OCI-LY1 (cell line): ENCODE data around the gene B3GALT5.

Experiments
- H2AFZ ChIP-seq: fragments of 200-600 bp; sonication (generic), shearing (Covaris generic); 2 replicates; pipeline ENCODE4 v1.6.0; 2014; ENCODE audit warnings: antibody characterized with exemption, mild to moderate bottlenecking, low read length
- H3F3A ChIP-seq: fragments of 200-600 bp; sonication (generic), shearing (Covaris generic); 2 replicates; pipeline ENCODE4 v1.6.0; 2014; ENCODE audit warnings: mild to moderate bottlenecking, antibody characterized with exemption, low read length, moderate library complexity; ENCODE audit not compliant: insufficient read depth
- H3K27ac ChIP-seq: fragments of 200-600 bp; sonication (generic); 2 replicates; pipeline ENCODE4 v1.5.1; 2014; ENCODE audit warnings: low read length, mixed run types, mild to moderate bottlenecking, low read depth; ENCODE audit not compliant: poor library complexity, severe bottlenecking
- H3K27me3 ChIP-seq: fragments of 200-600 bp; sonication (generic); 2 replicates; pipeline ENCODE4 v1.6.0; 2014; ENCODE audit warnings: antibody characterized with exemption, mild to moderate bottlenecking, low read length, moderate library complexity; ENCODE audit not compliant: insufficient read depth
- H3K36me3 ChIP-seq: fragments of 200-600 bp; sonication (generic); 2 replicates; pipeline ENCODE4 v1.6.1; 2014; ENCODE audit warnings: mild to moderate bottlenecking, antibody characterized with exemption, low read length, moderate library complexity, mixed read lengths; ENCODE audit not compliant: insufficient read depth
- H3K4me1 ChIP-seq: fragments of 200-600 bp; sonication (generic); 2 replicates; pipeline ENCODE4 v1.5.1; 2014; ENCODE audit warnings: mild to moderate bottlenecking, low read length, moderate library complexity; ENCODE audit not compliant: insufficient read depth, severe bottlenecking
- H3K4me2 ChIP-seq: fragments of 200-600 bp; sonication (generic), shearing (Covaris generic); 2 replicates; pipeline ENCODE4 v1.6.1; 2014; ENCODE audit warnings: low read length
- H3K4me3 ChIP-seq: fragments of 200-600 bp; sonication (generic); 2 replicates; pipeline ENCODE4 v1.5.1; 2014; ENCODE audit warnings: low read length, low read depth, mild to moderate bottlenecking, mixed read lengths; ENCODE audit not compliant: poor library complexity, severe bottlenecking
- H3K79me2 ChIP-seq: fragments of 200-600 bp; shearing (Covaris generic); 2 replicates; pipeline ENCODE4 v1.6.1; 2016; ENCODE audit warnings: mixed run types, low read length, mixed read lengths; ENCODE audit not compliant: insufficient read depth
- H3K9ac ChIP-seq: fragments of 200-600 bp; sonication (generic), shearing (Covaris generic); 2 replicates; pipeline ENCODE4 v1.6.1; 2014; ENCODE audit warnings: mild to moderate bottlenecking, low read length, mixed read lengths
- H3K9me2 ChIP-seq: fragments of 200-600 bp; sonication (generic), shearing (Covaris generic); 2 replicates; pipeline ENCODE4 v1.6.1; 2014; ENCODE audit warnings: low read depth, mild to moderate bottlenecking, low read length, mixed read lengths
- H3K9me3 ChIP-seq: fragments of 200-600 bp; shearing (Covaris generic); 2 replicates; pipeline ENCODE4 v1.6.1; 2014; ENCODE audit warnings: low read length, mixed read lengths
- H4K20me1 ChIP-seq: fragments of 200-600 bp; sonication (generic), shearing (Covaris generic); 2 replicates; pipeline ENCODE4 v1.6.0; 2016; ENCODE audit warnings: mild to moderate bottlenecking, low read length; ENCODE audit not compliant: insufficient read depth
- CTCF ChIP-seq: fragments of 200-600 bp; sonication (generic), shearing (Covaris generic); IDR thresholded peaks from 2 replicates; pipeline ENCODE4 v1.5.1; 2017; ENCODE audit warnings: mild to moderate bottlenecking, antibody characterized with exemption, low read length, moderate library complexity, mixed read lengths
- EZH2 ChIP-seq: fragments of 200-600 bp; sonication (generic), shearing (Covaris generic); IDR thresholded peaks from 2 replicates; pipeline ENCODE4 v1.8.0; 2017; ENCODE audit warnings: borderline replicate concordance, mixed run types, mild to moderate bottlenecking, antibody characterized with exemption, low read length, moderate library complexity, mixed read lengths

B3GALT5 gene

DNA sequence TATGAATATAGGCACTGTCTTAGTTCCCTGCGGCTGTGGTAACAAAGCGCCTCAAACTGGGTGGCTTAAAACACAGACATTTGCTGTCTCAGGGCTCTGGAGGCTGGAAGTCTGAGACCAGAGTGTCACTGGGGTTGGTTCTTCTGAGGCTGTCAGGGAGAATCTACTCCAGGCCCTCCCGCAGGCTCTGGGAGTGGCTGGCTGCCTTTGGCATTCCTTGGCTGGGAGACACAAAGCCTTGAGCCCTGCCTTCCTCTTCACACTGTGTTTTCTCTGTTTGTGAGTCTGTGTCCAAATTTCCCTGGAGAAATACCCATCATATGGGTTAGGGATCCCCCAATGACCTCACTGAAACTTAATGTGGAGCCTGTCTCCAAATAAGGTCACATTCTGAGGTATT lies 38.5 kb downstream of the B3GALT5 start:
- no peak overlapping the region for H3K27ac ChIP-seq
- no peaks in the 10 kb centered on the region for H3K27me3 ChIP-seq
- no peaks in the 10 kb centered on the region for H3K36me3 ChIP-seq
- no peaks in the 10 kb centered on the region for H4K20me1 ChIP-seq
- H3K9ac ChIP-seq = no peak overlapping the region
- H3K4me3 ChIP-seq = no peak overlapping the region
- H3K4me2 ChIP-seq = no peak overlapping the region
- no peaks in the 10 kb centered on the region for H3K9me2 ChIP-seq
- H3K79me2 ChIP-seq = no peaks in the 10 kb centered on the region
- TF ChIP-seq CTCF (no peak), EZH2 (no peak)
- no peaks in the 10 kb centered on the region; the same call in 1 of the 2 replicates for H3K9me3 ChIP-seq
- no peaks in the 10 kb centered on the region for H3F3A ChIP-seq
- no peaks in the 10 kb centered on the region for H3K4me1 ChIP-seq
- no peak overlapping the region for H2AFZ ChIP-seq

DNA sequence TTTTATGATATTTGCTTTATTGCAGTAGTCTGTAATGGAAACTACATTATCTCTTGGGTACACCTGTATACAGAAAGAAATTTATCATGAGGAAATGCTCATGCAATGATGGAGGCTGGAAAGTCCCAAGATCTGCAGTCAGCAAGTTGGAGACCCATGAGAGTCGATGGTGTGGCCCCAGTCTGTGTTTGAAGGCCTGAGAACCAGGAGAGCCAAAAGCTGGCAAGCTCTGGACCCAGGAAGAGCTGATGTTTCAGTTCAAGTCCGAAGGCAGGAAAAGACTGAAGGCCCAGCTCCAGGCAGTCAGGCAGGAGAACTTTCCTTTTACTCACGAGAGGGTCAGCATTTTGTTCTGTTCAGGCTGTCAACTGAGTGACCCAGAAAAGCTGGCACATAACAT lies 42.2 kb downstream of the B3GALT5 start:
- H3K4me2 ChIP-seq = no peak overlapping the region
- H3K79me2 ChIP-seq = no peaks in the 10 kb centered on the region
- H3K4me1 ChIP-seq = no peaks in the 10 kb centered on the region
- TF ChIP-seq CTCF = no peak
- no peak for TF ChIP-seq EZH2
- H3K9ac ChIP-seq = no peak overlapping the region
- 0 out of 2 replicates have a peak, but pooled peaks cover under 1% of the 10 kb centered on the region for H3K27me3 ChIP-seq
- no peaks in the 10 kb centered on the region for H3F3A ChIP-seq
- no peaks in the 10 kb centered on the region for H3K9me2 ChIP-seq
- H3K36me3 ChIP-seq = no peaks in the 10 kb centered on the region
- H3K27ac ChIP-seq = no peak overlapping the region
- H3K4me3 ChIP-seq = no peak overlapping the region
- H3K9me3 ChIP-seq = no peaks in the 10 kb centered on the region; the same call in 1 of the 2 replicates
- H2AFZ ChIP-seq = no peak overlapping the region
- H4K20me1 ChIP-seq = no peaks in the 10 kb centered on the region

DNA sequence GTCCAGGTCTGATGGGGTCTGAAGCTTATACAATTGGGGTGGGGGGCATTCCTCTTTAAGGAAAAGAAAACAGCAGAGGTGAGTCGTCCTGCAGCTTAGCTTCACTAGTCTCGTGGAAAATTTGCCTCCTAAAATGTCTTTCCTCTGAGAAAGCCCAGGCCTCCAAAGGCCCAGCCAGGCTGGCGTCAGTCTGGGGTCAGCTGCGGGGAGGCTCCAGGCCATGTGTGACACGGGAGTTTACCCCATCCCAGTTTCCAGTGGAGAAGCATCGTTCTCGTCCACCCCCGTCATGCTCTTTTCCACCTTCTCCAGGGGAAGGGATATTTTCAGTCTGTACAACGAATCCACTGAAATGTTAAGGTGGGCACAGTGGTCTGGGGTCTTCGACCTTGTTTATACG lies 42.8 kb downstream of the B3GALT5 start:
- Histone ChIP-seq H3K4me3 (no peak overlapping the region), H3K27me3 (peaks cover 5% of the 10 kb centered on the region; the same call in 1 of the 2 replicates), H3K27ac (no peak overlapping the region), H3K9ac (no peak overlapping the region), H3K36me3 (no peaks in the 10 kb centered on the region), H3K4me2 (no peak overlapping the region), H3K79me2 (no peaks in the 10 kb centered on the region), H2AFZ (no peak overlapping the region), H3K9me2 (no peaks in the 10 kb centered on the region), H3K9me3 (no peaks in the 10 kb centered on the region; the same call in 1 of the 2 replicates), H3F3A (no peaks in the 10 kb centered on the region), H4K20me1 (no peaks in the 10 kb centered on the region), H3K4me1 (no peaks in the 10 kb centered on the region)
- TF ChIP-seq CTCF = no peak
- TF ChIP-seq EZH2 = no peak
